Dermis microvascular lymphatic vessel endothelial cell (primary cell): Measurements from ENCODE around the gene DNAH7. TPM values are rescaled to one million over a fixed set of nuclear protein-coding genes. Genes with fewer than 3 reads are reported as not detected.
A peak's percentile ranks its signal among the peaks of the same experiment; 100 is the strongest.

Experiments used
- DNase-seq, 2 donors: peaks; one replicate each; pipeline versions ENCODE4 v3.0.0 to v3.0.0-alpha.2; 2010; ENCODE audit warnings: low read depth in 2 of 2
- total RNA-seq: library from RNA; depleted of rRNA; stranded (reverse); fragments of >200 nt; gene quantifications from 2 replicates; pipeline ENCODE4 v1.2.1, GENCODE V29; 2014

DNAH7 gene
- total RNA-seq, 1 donor from 2014 or later = under 0.01 TPM

DNA sequence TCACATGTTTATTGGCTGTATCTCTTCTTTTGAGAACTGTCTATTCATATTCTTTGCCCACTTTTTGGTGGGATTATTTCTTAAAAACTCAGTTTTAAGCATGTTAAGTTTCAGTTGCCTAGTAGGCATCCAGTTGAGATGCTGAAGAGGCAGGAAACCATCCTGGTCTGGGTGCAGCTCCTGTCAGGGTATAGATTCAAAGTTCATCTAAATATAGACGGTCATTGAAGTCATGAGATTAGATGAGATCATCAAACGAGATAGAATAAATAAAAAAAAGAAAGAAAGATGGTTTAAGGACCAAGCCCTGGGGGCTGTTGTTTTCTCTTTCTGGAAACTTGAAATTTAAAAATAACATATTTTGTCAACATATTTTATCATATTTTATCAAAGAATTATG, 9.2 kb upstream of the DNAH7 start:
- DNase-seq = no peak

DNA sequence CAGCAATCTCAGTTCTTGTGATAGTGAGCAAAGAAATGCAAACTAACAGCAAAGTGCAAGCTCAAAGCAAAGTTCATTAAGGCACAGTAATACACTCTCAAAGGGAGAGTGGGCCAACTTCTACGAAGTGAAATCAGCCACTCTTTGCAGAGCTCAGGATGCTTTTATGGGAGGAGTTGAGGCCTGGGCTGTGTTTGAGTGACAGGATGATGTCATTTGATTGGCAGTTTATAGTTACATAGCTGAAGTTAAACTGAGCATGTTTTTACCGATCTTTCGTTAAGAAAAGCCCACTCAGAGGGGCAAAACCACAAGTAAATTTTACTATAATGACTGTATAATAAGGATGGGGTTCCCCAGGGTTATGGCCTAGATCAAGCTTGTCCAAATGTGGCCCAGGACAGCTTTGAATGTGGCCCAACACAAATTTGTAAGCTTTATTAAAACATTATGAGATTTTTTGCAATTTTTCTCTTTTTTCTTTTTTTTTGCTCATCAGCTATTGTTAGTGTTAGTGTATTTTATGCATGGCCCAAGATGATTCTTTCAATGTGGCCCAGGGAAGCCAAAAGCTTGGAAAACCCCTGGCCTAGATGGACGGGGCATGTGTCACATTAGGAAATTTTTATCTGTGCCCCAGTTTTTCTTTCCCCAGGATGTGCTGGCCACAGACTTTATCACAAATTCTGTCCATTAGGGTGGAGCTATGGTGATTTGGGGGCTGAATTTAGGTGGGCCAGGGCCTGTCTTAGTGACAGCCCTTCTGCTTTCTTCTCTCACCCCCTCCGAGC, 8.3 kb upstream of the DNAH7 start:
- DNase-seq = no peak

DNA sequence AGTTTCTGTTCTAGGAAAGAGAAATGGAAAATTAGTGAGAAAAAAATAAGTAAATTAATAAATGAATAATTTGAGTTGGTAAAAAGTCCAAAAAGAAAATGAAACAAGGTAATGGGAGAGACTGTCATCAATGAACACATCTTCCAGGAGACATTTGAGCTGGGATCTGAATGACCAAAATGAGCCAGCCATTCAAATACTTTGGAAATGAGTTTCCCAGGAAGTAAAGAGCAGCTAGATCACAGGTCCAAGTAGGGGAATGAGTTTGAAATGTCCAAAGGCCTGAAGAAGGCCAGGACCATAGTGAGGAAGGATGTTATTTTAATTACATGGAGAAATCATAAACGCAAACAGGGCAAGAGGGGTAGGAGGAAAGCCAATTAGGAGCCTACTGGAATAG, 6.6 kb upstream of the DNAH7 start:
- no peak for DNase-seq

DNA sequence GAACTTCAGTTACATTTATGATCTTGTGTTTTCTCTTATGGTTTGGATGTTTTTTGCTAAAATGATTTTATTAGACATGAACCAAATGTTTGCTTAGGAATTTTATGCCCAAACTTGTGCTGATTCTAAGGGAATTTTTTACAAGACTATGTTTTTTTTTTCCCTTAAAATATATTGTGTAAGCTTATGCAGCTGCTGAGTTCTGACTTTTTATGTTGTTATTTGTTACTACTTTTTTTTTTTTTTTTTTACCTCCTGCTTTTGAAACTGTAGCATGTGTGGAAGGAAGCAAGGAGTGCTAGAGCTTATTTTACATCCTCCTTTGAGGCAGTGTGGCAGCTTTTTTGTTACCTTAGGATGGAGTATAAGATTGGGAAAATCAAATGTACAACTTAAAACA, 6.0 kb upstream of the DNAH7 start:
- no peak for DNase-seq

DNA sequence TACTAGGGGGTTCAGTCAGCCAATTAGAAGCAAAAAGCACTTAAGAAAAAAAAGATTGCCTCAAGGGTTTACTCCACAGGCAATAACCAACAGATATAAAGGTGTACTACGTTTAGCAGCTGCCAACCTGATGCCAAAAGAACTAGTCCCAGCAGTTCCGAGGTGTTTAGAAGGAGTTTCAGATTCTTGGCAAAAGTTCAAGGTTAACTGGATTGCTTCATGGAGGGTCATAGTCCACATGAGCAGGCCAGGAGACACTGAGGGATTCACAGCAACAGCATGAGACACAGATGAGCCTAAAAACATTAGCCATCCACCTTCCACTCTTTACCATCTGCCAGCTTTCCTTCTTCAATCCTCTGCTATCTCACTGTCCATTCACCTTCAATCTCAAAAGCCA, 4.9 kb upstream of the DNAH7 start:
- DNase-seq = no peak

DNA sequence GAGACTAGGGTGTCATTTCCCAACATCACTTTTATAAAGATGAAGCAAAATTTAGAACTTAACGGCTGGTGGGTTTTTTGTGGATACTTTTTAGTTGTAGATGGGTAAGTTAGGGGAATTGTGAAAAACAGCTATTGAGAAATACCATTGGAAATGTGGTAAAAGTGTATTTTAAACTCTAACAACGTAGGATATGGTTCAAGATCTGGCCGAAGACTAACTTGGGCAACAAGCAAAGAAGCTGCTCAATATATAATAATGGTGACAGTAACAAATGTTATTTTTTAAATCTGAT, 1.6 kb downstream of the DNAH7 start:
- no peak for DNase-seq

DNA sequence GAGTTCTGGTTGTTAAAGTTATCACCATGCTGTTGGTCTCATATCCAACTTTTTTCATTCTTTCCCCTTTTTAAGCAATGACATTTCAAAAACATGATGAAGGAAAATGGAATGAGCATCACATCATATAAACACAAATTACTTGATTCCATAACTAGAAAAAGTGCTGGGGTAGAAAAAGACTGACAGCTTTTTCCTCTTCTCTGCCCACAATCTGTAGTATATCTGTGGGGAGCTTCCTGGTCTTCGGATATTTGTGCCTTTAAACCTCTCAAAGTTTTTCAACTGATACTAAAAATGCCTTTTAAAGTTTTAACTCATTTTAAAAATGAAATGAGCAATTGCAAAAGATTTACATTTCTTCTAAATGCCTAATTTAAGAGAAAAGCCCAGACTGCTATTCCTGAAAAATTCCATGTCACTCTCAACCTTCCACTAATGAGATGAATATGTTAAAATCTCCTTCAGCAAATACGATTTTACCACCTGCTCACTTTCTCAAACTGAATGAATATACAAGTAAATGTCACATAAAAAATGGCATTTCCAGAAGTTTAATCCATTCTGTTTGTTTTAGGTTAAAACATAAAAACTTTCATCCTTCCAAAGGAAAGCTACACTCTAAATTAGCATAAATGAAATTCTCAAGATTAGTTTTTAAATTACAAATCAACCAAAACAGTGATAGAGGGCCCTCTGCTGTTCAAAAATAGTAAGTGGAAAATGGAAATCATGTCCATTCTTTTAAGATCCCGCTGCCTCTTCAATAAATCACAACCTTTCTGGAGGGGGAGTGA, 2.1 kb downstream of the DNAH7 start:
- DNase-seq = peak in 1 of 2 donors; percentile 30

DNA sequence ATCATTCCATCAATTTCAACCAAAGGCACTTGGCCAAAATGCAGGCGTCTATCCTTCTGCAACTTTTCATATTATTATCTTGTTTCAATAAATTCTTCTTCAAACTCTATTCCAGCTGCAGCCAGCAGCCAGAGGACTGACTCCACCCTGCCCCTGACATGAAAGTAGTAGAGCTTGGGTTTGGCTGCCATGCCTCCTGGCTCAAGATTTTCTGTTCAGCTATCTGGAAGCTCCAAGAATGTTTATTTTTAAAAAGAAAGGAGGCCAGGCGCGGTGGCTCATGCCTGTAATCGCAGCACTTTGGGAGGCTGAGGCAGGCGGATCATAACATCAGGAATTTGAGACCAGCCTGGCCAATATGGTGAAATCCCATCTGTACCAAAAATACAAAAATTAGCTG, 4.9 kb downstream of the DNAH7 start:
- DNase-seq = no peak

DNA sequence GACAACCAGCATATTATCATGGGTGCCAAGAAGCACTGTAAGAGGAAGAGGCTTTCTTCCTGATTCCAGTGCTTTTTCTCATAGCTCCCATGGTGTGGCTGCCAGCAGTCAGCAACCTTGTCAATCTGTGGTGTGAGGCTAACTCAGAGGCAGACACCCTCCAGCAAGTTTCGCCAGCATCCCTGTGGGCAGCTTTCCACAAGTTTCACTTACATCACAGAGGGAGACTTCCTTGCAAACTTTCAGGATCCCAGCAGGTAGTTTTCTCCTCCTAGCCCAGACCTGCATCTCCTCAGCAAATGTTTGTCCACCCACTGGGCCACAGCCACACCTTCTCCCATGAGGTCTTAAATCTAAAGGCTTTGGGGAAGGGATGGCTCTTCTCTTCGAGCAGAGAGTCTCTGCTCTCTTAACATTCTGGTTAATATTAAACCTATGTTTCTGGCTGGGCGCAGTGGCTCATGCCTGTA, 9.1 kb downstream of the DNAH7 start:
- no peak for DNase-seq

DNA sequence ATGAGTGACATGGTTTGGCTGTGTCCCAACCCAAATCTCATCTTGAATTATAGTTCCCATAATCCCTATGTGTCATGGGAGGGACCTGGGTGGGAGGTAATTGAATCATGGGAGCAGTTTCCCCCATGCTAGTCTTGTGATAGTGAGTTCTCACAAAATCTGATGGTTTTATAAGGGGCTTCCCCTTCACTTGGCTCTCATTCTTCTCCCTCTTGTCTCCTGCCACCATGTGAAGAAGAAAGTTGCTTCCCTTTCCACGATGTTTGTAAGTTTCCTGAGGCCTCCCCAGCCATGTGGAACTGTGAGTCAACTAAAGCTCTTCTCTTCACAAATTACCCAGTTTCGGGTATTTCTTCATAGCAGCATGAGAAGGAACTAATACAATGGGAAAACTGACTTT, 14.0 kb downstream of the DNAH7 start:
- DNase-seq = no peak

DNA sequence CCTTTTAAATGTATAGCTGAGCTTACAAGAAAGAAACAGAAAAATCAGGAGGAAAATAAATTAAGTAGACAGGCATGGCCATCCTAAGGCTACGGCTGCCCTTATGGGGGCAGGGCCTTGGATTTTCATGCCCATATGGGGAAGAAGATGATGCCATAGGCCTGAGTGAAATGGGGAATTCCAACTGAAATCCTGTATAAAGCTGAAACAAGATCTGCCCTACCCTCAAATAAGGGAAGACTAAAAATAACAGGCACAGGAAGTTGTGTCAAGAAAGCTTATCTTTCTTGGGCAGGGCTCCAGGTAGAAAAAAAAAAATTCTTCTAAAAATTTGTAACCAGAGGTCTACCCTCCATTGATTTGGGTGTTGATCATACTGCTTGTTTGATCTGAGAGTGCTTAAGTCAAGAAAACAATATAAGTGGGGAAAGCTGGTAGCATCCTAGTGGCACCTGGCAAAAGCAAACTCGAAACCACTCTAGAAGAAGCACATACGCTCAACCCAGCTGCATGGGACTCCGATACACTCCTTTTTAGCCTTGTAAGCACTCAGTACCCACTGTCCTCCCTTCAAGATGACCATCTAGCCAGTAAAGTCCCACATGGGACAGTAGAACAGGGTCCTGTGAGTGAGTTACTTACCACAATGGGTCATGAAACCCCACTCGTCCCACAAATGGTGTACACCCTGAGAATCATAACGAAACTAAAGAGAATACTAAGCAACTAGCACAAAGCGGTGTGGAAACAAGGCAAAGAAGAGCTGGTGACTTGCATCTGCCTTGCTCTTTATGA, 22.3 kb downstream of the DNAH7 start:
- DNase-seq = peak in 1 of 2 donors; percentile 5

DNA sequence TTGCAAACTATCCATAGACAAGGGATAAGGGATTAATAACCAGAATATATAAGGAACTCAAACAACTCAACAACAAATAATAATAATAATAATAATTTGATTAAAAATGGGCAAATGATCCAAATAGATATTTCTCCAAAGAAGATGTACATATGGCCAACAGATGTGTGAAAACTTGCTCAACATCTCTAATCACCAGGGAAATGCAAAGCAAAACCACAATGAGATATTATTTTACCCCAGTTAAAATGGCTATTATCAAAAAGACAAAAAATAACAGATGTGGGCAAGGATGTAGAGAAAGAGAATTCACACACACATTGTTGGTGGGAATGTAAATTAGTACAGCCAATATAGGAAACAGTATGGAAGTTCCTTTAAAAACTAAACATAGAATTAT, 26.9 kb downstream of the DNAH7 start:
- no peak for DNase-seq

DNA sequence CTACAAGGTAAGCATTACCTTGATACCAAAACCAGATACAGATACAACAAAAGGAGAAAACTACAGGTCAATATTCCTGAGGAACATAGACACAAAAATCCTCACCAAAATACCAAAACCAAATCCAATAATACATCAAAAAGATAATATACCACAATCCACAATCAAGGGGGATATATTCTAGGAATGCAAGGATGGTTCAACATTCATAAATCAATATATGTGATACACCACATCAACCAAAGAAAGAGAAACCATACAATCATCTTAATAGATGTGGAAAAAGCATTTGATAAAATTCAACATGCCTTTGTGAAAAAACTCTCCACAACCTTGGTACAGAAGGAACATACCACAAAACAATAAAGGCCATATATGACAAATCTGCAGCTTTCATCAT, 28.4 kb downstream of the DNAH7 start:
- no peak for DNase-seq

DNA sequence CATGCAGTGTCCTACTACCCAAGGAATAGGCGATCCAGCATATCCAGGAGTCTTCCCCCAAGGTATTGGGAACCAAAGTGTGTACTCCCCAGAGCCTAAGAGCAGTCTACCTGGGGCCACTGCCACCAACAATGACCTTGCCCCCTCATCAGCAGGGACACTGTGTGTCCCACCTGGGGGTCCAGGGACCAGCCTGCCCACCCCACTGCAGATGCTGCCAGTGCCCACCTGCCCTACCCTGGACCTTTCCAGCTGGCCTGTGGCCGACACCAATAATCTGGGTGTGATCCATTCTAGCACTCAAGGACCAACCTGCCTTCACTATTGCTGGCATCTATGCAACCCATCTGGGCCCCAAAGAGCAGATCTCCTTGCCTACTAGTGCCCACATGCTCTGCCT, 32.2 kb downstream of the DNAH7 start:
- no peak for DNase-seq

DNA sequence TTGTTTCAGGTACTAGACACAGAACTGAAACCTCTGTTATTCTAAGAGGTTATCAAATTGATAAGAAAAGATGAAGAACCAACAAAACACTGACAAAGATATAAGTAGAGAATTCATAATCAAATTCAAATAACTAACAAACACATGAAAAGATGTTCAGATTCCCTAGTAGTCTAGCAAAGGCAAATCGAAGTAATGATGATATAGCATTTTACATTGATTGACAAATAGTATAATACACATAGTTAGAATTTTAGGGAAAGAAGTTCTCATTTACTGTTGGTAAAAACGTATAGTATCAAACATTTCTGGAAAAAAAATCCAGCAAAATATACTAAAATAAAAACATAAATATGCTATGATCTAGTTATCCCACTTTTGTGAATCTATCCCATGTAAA, 50.6 kb downstream of the DNAH7 start:
- DNase-seq = no peak

DNA sequence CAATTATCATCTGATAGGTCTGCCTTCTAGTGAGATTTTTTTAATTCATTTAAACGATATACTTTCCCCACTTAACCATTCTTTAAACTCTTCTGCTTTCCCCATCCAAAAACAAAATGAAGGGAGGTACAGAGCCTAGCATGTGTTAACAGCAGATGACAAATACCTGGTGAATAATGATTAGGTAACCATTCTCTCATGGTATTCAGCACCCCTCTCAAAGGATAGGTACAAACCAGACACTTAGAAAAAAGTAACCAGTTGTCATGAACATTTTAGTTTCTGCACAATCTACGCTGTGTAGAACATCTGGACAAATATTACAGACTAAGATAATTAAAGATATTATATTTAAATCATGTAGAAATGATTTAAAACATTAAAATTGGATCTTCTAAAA, 56.3 kb downstream of the DNAH7 start:
- no peak for DNase-seq

DNA sequence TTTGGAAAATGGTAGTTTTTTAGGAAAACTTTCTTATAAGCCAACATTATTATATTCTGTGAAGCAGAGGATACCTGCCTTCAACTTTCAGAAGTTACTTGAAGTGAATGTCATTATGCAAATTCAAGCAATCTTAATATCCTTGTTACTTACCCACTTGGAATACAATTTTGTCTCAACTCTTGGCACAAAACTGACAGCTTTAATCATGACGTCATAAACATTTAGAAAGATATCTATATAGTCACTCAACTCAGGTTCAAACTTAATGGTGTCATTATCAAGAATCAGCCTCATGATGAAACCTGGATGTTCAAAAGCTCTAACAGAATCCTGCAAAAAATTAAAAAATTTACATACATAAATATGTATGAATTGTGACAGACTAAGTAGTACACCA, 68.1 kb downstream of the DNAH7 start:
- no peak for DNase-seq

DNA sequence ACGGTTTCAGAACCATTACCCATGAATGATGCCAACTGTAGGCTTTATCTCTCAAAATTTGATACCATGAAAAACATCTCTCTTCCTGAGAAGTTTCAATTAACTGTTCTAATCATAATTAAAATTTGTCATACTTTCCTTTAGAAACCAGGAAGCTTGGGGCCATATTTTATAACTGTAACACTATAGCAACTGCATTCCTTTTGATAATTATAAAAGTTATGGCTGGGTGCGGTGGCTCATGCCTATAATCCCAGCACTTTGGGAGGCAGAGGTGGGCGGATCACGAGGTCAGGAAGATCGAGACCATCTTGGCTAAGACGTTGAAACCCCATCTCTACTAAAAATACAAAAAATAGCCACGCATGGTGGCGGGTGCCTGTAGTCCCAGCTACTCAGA, 70.6 kb downstream of the DNAH7 start:
- no peak for DNase-seq

DNA sequence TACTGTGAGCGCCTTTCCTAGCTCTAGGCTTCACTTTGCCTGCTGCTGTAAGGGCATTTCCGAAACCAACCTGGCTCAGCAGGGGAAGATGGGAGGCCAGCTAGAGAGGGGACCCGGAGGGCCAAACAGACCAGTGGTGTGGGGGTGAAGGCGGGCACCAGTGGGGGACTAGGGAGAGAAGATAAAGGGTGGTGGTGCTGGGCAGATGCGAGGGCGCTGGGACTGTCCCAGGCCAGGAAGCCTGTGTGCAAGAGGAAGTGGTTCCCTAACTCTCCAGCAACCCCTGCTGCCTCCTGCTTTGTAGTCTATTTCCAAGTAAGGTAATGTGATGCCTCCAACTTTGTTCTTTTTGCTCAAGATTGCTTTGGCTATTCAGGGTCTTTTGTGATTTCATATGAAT, 73.1 kb downstream of the DNAH7 start:
- DNase-seq = no peak

DNA sequence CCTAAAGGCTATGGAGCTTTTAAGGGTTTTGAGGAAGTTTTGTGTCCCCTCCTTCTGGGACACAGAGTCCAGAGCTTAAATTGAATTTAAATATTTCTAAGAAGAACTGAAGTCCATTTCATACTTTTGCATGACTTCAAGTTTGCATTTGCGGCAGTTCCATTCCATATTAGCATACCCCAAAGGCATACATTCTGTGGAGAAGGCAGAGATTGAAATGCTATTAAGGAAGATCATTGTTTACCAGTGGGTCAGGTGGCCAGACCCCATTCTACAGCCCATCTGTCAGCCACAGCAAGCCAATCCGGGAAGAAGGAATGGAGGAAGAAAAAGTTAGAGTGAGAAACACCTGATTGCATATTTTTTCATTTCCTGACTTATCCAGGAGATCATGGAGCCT, 75.0 kb downstream of the DNAH7 start:
- DNase-seq = no peak

DNA sequence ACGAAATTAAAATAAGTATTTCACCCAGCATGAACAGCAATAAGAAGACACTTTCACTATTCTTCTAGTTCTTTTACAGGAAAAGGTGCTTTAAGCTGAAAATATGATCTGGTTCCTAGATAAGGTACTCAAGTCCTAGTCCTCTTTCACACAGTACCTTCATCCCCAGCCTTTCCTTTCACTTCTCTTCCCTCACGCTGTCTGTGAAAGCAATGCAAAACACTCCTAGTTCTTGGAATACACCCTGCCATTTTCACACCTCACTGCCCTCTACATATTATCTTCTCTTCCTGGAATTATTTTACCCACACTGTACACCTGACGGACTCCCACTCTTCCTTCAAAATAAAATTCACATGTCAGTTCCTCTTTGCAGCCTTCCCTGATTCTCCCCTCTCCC, 82.9 kb downstream of the DNAH7 start:
- no peak for DNase-seq
